ENCODE results near the gene SCD5. TPM values are rescaled to one million over a fixed set of nuclear protein-coding genes. Genes with fewer than 3 reads are reported as not detected.

The SCD5 gene
- total RNA-seq, 2 experiments from 2014 or later, result 1.6 to 2.2 TPM

GRCh38 chr4:82677327-82677726 lies 121.3 kb downstream of the SCD5 start:
- H3K27me3 Mint-ChIP-seq, result no peaks in the 10 kb centered on the region
- no peak overlapping the region for H3K27ac Mint-ChIP-seq
- no peak for TF ChIP-seq CTCF (IDR thresholded peaks at IDR 0.05)
- no peak overlapping the region for H3K4me3 Mint-ChIP-seq
- no peaks in the 10 kb centered on the region for H3K36me3 Mint-ChIP-seq (ENCODE audit: low read depth)
- intact Hi-C loops (cut with micrococcal nuclease), result no loop called here
- CTCF ChIA-PET, result no interaction called here
- POLR2A ChIA-PET, result no interaction called here
- no peaks in the 10 kb centered on the region for H3K9me3 Mint-ChIP-seq
- no peaks in the 10 kb centered on the region for H3K4me1 Mint-ChIP-seq (ENCODE audit: low read depth)
- DNase-seq (no peak), ATAC-seq (no peak)

- Mint-ChIP-seq H3K27ac (no peak overlapping the region), H3K27me3 (peaks cover 3% of the 10 kb centered on the region), H3K4me1 (ENCODE audit: low read depth) (no peaks in the 10 kb centered on the region), H3K4me3 (no peak overlapping the region), H3K9me3 (peaks cover 4% of the 10 kb centered on the region), H3K36me3 (ENCODE audit: low read depth) (no peaks in the 10 kb centered on the region)
- CTCF ChIA-PET, result interaction anchor here (1.3 kb wide), 1 partner anchor 71 kb away, joined by 5 read pairs; no protein-coding TSS in a partner anchor
- POLR2A ChIA-PET, result no interaction called here
- TF ChIP-seq CTCF (IDR thresholded peaks at IDR 0.05), result no peak
- DNase-seq (no peak), ATAC-seq (no peak)
- intact Hi-C loops (cut with micrococcal nuclease), result loop anchor here (1.0 kb wide), 1 partner anchor 20 kb away; no protein-coding TSS in a partner anchor
Observed at GRCh38 chr4:82667761-82668480, 130.7 kb downstream of the SCD5 start.

- H3K9me3 Mint-ChIP-seq, result peaks cover 4% of the 10 kb centered on the region
- DNase-seq (no peak), ATAC-seq (no peak)
- H3K36me3 Mint-ChIP-seq (ENCODE audit: low read depth), result no peaks in the 10 kb centered on the region
- ChIA-PET CTCF (interaction anchor here (1.3 kb wide), 1 partner anchor 72 kb away, joined by 5 read pairs; no protein-coding TSS in a partner anchor), POLR2A (no interaction called here)
- no peak overlapping the region for H3K4me3 Mint-ChIP-seq
- intact Hi-C loops (cut with micrococcal nuclease), result no loop called here
- no peak overlapping the region for H3K27ac Mint-ChIP-seq
- no peak for TF ChIP-seq CTCF (IDR thresholded peaks at IDR 0.05)
- peaks cover 4% of the 10 kb centered on the region for H3K27me3 Mint-ChIP-seq
- H3K4me1 Mint-ChIP-seq (ENCODE audit: low read depth), result no peaks in the 10 kb centered on the region
Observed at GRCh38 chr4:82666970-82667665, 131.5 kb downstream of the SCD5 start.

- DNase-seq, result no peak
- ATAC-seq, result no peak
- TF ChIP-seq CTCF (IDR thresholded peaks at IDR 0.05), result no peak
- Mint-ChIP-seq H3K4me1 (ENCODE audit: low read depth) (no peaks in the 10 kb centered on the region), H3K27me3 (peaks cover 5% of the 10 kb centered on the region), H3K27ac (no peak overlapping the region), H3K36me3 (ENCODE audit: low read depth) (no peaks in the 10 kb centered on the region), H3K4me3 (no peak overlapping the region), H3K9me3 (no peaks in the 10 kb centered on the region)
- ChIA-PET POLR2A (no interaction called here), CTCF (no interaction called here)
- intact Hi-C loops (cut with micrococcal nuclease), result no loop called here
Observed at GRCh38 chr4:82661181-82661992, 137.2 kb downstream of the SCD5 start.

All from activated CD8-positive, alpha-beta T cell treated with anti-CD3 and anti-CD28 coated beads for 36 hours (primary cell).